HL-60 (cell line): ENCODE data around the gene NOP10.

Experiments
- DNase-seq, 2 experiments: peaks; one replicate each; pipeline ENCODE4 v3.0.0-alpha.2; 2010 to 2020; ENCODE audit warnings: low read depth in 1 of 2, low spot score in 1 of 2
- H3K27ac ChIP-seq: fragments of 250-450 bp; sonication (Bioruptor Pico); replicated peaks from 2 replicates; pipeline ENCODE4 v1.5.1; 2020; ENCODE audit warnings: mild to moderate bottlenecking, moderate library complexity
- H3K27me3 ChIP-seq: fragments of 250-450 bp; sonication (Bioruptor Pico); 2 replicates; pipeline ENCODE4 v1.5.1; 2021; ENCODE audit warnings: mild to moderate bottlenecking, moderate library complexity; ENCODE audit not compliant: insufficient read depth, poor library complexity, severe bottlenecking
- H3K4me3 ChIP-seq: replicated peaks from 2 replicates; pipeline ENCODE4 v1.5.1; 2011; ENCODE audit warnings: mild to moderate bottlenecking, control low read depth, low read length; ENCODE audit not compliant: insufficient read depth
- CTCF ChIP-seq: IDR thresholded peaks from one replicate; pipeline ENCODE4 v1.5.1; 2011; ENCODE audit warnings: low read length, control low read depth, inconsistent platforms; ENCODE audit not compliant: insufficient read depth
- GABPA ChIP-seq: IDR thresholded peaks from 2 replicates; pipeline ENCODE4 v1.6.1; 2012; ENCODE audit warnings: low read depth
- POLR2AphosphoS5 ChIP-seq: IDR thresholded peaks from 2 replicates; pipeline ENCODE4 v1.6.1; 2012; ENCODE audit warnings: low read depth
- SPI1 ChIP-seq: IDR thresholded peaks from 2 replicates; pipeline ENCODE4 v1.6.1; 2012; ENCODE audit warnings: low read depth, mild to moderate bottlenecking, borderline replicate concordance
- TF ChIP-seq, protein P1 (sequence below): IDR thresholded peaks from 2 replicates; pipeline ENCODE4 v1.6.1; 2012; ENCODE audit warnings: low read depth; ENCODE audit not compliant: insufficient replicate concordance

The NOP10 gene

DNA sequence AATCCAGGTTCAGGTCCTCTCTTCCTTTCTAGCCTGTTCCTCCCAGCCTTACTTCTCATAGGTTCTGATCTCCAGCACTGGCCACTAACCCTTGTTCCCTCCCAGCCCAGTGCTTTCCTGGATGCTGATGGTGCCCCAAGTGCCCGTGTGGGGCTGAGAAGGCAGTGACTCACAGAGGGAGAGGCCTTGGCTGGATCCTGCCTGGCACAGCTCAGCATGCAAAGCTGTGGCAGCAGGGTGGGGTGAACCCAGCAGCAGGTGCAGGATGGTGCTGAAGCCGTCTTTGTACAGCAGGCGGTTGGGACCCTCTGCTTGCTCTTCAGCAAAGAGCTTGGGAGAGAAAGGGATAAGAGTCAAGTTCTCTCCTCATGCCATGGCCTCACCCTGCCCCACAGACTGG lies 16.5 kb upstream of the NOP10 start:
- H3K4me3 ChIP-seq = no peak overlapping the region
- DNase-seq = no peak
- no peaks in the 10 kb centered on the region for H3K27me3 ChIP-seq
- TF ChIP-seq, protein P1, sequence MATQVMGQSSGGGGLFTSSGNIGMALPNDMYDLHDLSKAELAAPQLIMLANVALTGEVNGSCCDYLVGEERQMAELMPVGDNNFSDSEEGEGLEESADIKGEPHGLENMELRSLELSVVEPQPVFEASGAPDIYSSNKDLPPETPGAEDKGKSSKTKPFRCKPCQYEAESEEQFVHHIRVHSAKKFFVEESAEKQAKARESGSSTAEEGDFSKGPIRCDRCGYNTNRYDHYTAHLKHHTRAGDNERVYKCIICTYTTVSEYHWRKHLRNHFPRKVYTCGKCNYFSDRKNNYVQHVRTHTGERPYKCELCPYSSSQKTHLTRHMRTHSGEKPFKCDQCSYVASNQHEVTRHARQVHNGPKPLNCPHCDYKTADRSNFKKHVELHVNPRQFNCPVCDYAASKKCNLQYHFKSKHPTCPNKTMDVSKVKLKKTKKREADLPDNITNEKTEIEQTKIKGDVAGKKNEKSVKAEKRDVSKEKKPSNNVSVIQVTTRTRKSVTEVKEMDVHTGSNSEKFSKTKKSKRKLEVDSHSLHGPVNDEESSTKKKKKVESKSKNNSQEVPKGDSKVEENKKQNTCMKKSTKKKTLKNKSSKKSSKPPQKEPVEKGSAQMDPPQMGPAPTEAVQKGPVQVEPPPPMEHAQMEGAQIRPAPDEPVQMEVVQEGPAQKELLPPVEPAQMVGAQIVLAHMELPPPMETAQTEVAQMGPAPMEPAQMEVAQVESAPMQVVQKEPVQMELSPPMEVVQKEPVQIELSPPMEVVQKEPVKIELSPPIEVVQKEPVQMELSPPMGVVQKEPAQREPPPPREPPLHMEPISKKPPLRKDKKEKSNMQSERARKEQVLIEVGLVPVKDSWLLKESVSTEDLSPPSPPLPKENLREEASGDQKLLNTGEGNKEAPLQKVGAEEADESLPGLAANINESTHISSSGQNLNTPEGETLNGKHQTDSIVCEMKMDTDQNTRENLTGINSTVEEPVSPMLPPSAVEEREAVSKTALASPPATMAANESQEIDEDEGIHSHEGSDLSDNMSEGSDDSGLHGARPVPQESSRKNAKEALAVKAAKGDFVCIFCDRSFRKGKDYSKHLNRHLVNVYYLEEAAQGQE = no peak
- TF ChIP-seq GABPA (no peak), CTCF (no peak), POLR2AphosphoS5 (no peak), SPI1 (no peak)
- H3K27ac ChIP-seq = no peak overlapping the region

- no peak for DNase-seq
- TF ChIP-seq CTCF (no peak), POLR2AphosphoS5 (no peak), SPI1 (no peak), GABPA (no peak)
- TF ChIP-seq, protein P1 = no peak
- Histone ChIP-seq H3K27ac (no peak overlapping the region), H3K4me3 (no peak overlapping the region), H3K27me3 (no peaks in the 10 kb centered on the region)
Observed at GRCh38 chr15:34358948-34359347, 16.0 kb upstream of the NOP10 start.

GRCh38 chr15:34358367-34358766 lies 15.4 kb upstream of the NOP10 start:
- DNase-seq = no peak
- H3K4me3 ChIP-seq = no peak overlapping the region
- H3K27me3 ChIP-seq = no peaks in the 10 kb centered on the region
- H3K27ac ChIP-seq = no peak overlapping the region
- TF ChIP-seq POLR2AphosphoS5 (no peak), SPI1 (no peak)
- TF ChIP-seq, protein P1 = no peak

- H3K27me3 ChIP-seq = no peaks in the 10 kb centered on the region
- H3K4me3 ChIP-seq = no peak overlapping the region
- TF ChIP-seq, protein P1 = no peak
- TF ChIP-seq POLR2AphosphoS5 = no peak
- no peak for TF ChIP-seq SPI1
- TF ChIP-seq CTCF = no peak
- TF ChIP-seq GABPA = no peak
- DNase-seq = no peak
- no peak overlapping the region for H3K27ac ChIP-seq
Observed at GRCh38 chr15:34357653-34358052, 14.7 kb upstream of the NOP10 start.
